IPS-NIHi7 (cell line): ENCODE data around the gene PRKCD.
A peak's percentile ranks its signal among the peaks of the same experiment; 100 is the strongest.

Experiments
- DNase-seq: peaks from one replicate; pipeline ENCODE4 v3.0.0; 2012; ENCODE audit warnings: mixed read lengths; ENCODE audit errors: extremely low spot score

PRKCD gene

GRCh38 chr3:53189276-53189675 lies 28.3 kb downstream of the PRKCD start:
- no peak for DNase-seq

DNA sequence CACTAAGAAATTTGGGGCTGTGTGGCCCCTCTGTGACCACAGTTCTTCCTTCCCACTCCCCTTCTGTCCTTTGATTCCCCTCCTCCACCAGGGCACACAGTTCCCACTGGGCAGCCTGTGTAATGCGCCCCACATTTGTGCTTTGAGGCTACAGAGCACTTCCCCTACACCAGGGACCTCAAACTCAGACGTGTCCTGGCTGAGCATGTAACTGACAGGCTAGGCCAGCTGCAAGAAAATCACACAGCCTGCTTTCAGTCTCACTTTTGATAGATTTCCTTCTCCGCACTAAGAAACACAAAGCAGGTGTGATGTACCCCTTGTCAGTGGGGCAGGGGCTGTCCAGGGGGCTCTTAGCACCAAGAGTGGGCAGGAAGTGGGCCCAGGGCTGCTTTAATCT lies 29.6 kb downstream of the PRKCD start:
- DNase-seq: no peak

- no peak for DNase-seq
These were observed 30.9 kb downstream of the PRKCD start for GRCh38 chr3:53191836-53192480.

- DNase-seq: no peak
These were observed 31.6 kb downstream of the PRKCD start for GRCh38 chr3:53192608-53193007.

GRCh38 chr3:53193466-53194209 lies 32.6 kb downstream of the PRKCD start:
- no peak for DNase-seq

GRCh38 chr3:53194210-53195065 lies 33.4 kb downstream of the PRKCD start:
- DNase-seq: peak; percentile 59

GRCh38 chr3:53195066-53195450 lies 34.0 kb downstream of the PRKCD start:
- DNase-seq: no peak

DNA sequence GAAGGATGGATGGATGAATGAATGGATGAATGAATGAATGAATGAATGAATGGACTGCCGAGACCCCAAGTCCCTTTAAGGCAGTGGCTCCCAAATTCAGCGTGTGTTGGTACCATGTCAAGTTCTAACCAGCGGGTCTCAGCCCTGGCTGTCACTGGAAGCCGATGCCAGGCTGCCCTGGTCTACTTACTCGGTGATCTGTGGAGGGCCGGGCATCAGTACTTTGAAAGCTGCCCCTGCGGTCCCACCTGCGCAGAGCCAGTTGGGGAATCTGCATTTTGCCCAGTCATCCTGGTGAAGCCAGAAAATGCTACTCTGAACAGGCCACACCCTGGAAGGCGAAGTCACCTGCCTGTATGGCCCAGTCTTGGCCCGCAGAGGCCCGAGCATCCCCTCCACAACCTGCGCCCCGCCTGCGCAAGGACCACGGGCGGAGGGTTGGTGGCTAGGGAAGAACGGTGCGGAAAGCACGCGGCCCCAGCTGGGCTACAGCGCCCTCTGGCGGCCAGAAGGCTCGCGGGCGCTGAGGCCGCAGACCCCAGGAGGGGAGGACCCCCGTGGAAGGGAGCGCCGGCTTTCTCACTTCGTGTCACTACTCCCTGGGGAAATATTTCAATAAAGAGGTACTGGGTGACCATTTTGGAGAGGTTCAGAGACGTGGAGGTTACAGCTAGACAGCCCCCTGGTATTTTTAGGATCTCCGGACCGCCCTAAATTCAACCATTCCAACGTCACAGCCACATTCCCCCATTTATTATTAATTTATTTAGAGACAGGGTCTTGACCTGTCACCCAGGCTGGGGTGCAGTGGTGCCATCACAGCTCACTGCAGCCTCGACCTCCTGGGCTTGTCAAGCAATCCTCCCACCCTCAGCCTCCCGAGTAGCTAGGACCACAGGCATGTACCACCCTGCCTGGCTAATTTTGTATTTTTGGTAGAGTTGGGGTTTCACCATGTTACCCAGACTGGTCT lies 34.9 kb downstream of the PRKCD start:
- DNase-seq: peak; percentile 89

DNA sequence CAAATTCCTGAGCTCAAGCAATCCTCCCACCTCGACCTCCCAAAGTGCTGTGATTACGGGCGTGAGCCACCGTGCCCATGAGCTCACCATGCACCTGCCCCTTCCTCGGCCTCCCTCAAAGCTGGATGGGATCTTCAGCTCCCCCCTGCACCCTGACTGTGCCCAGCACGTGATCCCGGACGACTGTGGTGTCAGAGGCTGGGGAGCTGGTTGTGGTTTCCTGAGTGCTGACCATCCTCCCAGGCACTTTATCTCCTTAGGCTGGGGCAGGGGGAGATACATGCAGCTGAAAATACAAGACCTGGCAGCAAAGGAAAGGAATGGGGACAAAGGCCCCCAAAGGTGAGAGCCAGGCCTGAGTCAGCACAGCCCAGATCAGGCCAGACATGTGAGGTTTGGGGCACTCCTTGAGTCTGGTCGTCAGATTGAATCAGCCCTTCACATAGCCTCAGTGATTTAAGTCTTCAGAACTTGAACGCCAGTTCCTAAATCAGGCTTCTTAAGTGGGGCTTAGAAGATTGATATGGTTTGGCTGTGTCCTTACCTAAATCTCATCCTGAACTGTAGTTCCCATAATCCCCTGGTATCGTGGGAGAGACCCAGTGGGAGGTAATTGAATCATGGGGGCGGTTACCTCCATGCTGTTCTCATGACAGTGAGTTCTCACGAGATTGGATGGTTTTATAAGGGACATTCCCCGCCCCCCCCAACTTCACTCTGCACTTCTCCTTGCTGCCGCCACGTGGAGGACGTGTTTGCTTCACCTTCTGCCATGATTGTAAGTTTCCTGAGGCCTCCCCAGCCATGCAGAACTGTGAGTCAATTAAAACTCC lies 35.8 kb downstream of the PRKCD start:
- DNase-seq: no peak

DNA sequence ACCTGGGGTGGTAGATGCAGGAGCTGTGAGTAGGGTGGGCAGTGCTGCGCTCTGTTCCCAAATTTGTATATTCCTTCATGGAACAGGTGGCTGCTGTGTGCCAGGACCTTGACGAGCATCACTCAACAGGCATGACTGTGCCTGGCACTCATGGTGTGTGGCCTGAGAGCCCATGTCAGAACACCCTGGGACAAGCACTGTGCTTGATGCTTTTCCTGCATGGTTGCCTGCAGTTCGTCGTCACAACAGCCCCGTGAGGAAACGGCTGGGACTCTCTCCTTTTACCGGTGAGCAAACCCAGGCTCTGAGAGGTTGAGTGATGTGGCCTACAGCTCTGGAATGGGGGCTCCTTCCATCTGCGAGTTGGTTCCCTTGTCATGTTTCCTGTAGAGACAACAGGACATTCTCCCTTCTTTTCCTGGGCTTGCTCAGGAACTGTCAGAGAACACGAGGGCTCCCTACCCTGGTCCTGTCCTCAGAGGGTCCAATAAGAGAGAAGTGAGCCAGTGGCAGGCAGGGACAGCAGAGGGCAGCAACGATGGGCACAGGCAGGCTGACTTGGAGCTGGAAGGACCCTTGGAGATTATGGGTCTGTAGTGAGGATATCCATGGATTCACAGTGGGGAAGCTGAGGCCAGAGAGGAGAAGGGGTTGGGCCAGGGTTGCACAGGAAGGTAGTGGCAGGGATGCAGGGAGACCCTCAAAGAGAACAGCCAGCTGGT lies 37.4 kb downstream of the PRKCD start:
- no peak for DNase-seq

DNA sequence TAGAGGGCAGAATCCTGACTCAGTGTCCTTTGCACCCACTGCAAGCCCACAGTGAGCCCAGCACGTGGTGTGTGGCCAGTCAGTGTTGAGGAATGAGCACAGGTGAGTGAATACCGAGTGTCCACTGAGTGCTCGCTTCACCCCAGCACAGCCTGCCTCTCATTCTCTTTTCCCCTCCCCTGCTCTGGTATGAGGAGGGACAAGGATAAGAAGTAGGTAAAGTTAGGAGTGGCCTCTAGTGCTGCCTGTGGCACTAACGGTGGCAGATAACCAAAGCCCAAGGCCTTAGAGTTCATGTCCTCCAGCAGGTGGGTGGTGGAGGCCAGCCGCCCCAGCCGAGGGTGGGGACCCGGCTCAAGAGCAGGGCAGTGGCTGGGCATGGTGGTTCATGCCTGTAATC lies 38.0 kb downstream of the PRKCD start:
- no peak for DNase-seq

GRCh38 chr3:53199834-53200233 lies 38.8 kb downstream of the PRKCD start:
- DNase-seq: no peak

DNA sequence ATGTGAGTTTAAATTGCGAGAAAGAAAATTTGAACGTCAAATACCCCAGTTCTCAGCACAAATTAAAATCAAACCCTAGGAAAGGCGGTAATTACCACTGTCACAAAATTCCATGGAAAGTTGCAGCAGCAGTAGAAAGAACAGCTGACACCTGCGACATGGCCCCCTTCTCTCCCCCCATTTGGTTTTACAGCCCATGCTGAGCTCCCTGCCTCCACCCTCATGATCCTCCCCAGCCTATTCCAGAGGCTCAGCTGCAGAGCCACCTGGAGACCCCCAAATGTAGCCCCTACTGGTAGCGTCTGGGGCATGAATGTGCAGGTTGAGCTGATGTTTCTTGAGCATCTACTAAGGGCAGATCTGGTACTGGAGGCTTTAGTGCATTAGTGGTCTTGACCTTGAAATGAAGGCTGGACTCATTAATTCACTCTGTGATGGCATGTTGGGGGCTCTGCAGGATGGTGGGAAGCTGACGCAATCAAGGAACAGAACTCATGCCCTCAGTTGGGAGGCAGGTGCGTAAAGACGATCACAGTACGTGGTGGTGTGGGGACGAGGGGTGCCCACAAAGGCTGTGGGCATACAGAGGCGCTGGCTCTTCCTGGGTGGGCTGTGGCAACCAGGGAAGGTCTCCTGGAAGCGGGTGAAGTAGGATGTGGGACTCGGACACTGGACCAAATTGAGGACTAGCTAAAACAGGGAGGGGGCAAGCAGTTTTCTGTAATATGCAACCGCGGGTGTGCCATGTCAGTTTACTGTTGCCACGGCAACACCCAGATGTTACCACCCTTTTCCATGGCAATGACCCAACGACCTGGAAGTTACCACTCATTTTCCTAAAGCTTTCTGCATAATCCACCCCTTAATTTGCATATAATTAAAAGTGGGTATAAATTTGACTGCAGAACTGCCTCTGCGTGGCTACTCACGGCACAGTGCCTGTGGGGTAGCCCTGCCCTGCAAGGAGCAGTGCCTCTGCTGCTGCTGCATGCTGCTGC lies 39.8 kb downstream of the PRKCD start:
- DNase-seq: no peak

- DNase-seq: no peak
These were observed 41.5 kb downstream of the PRKCD start for GRCh38 chr3:53202331-53203015.

DNA sequence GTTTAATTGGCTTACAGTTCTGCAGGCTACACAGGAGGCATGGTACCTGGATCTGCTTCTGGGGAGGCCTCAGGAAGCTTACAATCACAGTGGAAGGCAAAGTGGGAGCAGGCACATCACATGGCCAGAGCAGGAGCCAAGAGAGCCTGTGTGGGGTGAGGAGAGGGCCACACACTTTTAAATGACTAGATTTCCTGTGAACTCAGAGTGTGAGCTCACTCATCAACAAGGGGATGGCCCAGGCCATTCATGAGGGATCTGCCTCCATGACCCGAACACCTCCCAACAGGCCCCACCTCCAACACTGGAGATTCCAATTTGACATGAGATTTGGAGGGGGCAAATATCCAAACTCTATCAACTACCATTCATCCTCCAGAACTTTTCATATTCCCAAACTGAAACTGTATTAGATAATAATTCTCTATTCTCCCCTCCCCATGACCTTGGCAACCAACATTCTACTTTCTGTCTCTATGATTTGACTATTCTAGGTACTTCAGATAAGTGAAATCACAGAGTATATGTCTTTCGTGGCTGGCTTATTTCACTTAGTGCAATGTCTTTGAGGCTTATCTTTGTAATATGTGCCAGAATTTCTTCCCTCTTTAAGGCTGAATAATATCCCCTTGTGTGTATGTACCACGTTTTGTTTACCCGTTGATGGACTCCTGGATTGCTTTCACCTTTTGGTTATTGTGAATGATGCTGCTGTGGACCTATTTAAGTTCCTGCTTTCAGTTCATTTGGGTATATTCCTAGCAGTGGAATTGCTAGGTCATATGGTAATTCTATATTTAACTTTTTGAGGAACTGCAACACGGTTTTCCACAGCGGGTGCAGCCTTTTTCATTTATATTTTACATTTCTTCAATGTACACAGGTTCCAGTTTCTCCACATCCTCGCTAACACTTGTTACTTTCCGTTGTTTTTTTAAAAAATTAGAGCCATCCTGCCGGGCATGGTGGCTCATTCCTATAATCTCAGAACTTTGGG lies 51.0 kb downstream of the PRKCD start:
- DNase-seq: no peak

DNA sequence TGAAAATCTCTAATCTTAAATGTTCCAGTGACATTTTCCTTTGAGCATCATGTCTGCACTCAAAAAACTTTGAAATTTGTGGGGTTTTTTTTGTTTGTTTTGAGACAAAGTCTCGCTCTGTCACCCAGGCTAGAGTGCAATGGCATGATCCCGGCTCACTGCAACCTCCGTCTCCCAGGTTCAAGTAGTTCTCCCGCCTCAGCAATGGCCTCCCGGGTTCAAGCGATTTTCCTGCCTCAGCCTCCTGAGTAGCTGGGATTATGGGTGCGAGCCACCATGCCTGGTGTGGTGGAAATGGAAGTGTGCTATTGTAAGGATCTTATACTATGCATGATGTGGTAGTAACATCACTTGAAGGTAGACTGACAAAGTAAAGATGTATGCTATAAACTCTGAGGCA lies 52.3 kb downstream of the PRKCD start:
- no peak for DNase-seq

DNA sequence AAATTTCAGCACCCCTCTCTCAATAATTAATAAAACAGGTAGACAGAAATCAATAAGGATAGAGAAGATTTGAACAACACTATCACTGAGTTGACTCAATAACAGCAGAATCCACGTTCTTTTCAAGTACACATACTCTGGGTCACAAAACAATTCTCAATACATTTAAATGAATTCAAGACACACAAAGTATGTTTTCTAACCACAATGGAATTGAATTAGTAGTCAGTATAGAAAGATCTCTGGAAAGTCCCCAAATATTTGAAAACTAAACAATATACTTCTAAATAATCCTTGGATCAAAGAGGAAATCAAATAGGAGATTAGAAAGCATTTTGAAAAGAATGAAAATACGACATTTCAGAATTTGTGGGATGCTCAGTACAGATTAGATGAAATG lies 54.8 kb downstream of the PRKCD start:
- DNase-seq: no peak
